ENCODE measurements around the gene ABLIM2.

ABLIM2 gene

DNA sequence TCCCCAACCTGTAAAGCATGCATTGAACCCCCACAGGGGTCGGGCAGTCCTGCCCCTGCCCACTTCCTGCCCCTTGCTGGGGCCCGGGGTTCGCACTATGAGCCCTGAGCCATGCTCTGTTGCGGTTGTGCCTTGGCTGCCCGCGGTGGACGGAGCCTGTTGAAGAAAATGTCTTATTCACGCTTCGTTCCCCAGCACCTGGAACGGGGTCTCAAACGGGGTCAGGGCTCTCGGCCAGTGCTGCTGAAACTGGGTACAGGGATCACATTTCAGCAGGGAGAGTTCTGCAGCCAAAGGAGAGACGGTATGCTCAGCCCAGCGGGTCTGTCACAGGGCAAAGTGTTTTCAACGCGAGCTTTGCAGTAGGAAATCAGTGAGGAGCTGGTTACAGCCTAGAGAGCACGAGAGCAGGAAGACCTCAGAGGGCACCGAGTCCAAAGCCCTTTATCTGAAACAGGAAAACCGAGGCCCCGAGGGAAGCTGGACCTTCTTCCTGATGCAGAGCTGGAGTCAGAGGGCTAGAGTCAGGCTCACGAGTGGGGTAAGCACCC is 172.6 kb downstream of the ABLIM2 start:
- DNase-seq: no peak
- peak; percentile 48 for ATAC-seq
- Mint-ChIP-seq H3K27ac (peak overlapping the region; percentile 71 to 78), H3K4me3 (peak overlapping the region; percentile 53 to 65), H3K27me3 (peaks cover 53% of the 10 kb centered on the region), H3K9me3 (no peaks in the 10 kb centered on the region), H3K4me1 (peaks cover 13% of the 10 kb centered on the region)

DNA sequence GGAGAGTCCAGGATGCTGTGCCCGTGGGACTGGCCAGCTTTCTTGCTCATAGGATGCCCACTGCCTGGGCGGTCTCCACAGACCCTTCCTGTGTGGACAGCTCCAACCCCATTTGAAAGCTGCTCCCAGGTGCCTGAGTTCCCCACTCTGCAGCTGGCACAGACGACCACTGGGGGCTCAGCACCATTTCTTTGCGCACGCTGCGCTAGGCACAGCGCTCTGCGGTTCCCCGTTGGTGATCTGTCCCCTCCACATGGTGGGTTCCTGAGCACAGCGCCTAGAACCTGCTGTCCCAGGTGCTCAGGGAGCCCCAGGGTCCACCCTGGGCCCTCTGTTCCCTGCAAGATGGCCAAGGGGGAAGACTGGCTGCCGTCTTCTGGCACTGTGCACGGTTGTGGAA is 173.5 kb downstream of the ABLIM2 start:
- ATAC-seq (no peak), DNase-seq (no peak)
- no peaks in the 10 kb centered on the region for H3K9me3 Mint-ChIP-seq
- H3K4me3 Mint-ChIP-seq: no peak overlapping the region
- H3K27me3 Mint-ChIP-seq: peaks cover 53% of the 10 kb centered on the region
- H3K4me1 Mint-ChIP-seq: peaks cover 13% of the 10 kb centered on the region
- H3K27ac Mint-ChIP-seq: no peak overlapping the region

DNA sequence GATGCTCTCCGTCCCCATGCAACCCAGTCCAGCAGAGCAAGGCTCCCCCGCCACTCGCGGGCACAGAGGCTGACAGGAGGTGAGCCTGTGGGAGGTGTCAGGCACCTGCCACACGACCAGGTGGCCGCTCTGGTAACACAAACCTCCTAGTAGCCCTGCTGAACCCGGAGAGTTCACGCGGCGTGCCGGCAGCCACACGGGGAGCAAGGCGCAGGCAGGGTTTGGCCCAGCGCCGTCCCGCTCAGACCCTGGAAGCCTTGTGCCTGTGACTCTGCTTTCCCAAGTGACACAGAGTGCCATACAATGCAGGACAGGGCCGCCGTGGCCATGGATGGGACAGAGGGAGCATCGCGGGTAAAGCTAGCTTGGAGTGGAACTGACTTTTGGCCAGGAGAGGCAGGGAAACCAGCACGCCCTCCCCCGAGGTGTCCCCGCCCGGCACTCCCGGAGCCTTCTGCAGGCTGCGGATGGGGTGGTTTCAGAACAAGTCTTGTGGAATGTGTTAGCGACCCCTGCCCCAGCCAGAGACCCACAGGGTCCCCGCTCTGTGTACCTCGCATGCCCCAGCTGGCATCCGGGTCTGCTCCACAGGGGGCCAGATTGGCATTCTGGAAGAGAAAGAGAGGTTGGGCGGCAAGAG is 174.2 kb downstream of the ABLIM2 start:
- Mint-ChIP-seq H3K9me3 (no peaks in the 10 kb centered on the region), H3K27ac (no peak overlapping the region), H3K4me1 (peaks cover 17% of the 10 kb centered on the region)

DNA sequence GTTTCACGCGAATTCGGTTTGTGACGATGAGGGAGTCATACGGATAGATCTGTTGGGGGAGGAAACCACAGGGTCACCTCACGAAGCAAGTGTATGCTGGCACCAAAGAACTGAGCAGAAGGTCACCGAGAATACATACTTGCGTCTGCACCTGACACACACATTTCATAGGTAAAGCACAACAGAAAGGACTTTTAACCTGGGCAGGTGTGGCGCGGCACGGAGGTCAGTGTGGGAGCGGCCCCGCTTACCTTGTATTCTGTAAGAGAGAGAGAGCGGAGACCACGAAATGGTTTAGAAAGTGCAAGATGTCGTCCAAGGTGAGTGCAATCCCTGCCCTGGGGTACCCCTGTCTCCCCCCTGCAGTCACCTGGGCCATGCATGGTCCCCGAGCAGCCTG is 175.3 kb downstream of the ABLIM2 start:
- no peak for ATAC-seq
- Mint-ChIP-seq H3K4me1 (peaks cover 26% of the 10 kb centered on the region), H3K27me3 (peaks cover 53% of the 10 kb centered on the region), H3K27ac (no peak overlapping the region), H3K4me3 (no peak overlapping the region), H3K9me3 (no peaks in the 10 kb centered on the region)
- no peak for DNase-seq

More for the DNA sequence above, 174.2 kb downstream of the ABLIM2 start:
- H3K4me3 Mint-ChIP-seq: no peak overlapping the region
- DNase-seq (no peak), ATAC-seq (no peak)
- H3K27me3 Mint-ChIP-seq: peaks cover 53% of the 10 kb centered on the region

DNA sequence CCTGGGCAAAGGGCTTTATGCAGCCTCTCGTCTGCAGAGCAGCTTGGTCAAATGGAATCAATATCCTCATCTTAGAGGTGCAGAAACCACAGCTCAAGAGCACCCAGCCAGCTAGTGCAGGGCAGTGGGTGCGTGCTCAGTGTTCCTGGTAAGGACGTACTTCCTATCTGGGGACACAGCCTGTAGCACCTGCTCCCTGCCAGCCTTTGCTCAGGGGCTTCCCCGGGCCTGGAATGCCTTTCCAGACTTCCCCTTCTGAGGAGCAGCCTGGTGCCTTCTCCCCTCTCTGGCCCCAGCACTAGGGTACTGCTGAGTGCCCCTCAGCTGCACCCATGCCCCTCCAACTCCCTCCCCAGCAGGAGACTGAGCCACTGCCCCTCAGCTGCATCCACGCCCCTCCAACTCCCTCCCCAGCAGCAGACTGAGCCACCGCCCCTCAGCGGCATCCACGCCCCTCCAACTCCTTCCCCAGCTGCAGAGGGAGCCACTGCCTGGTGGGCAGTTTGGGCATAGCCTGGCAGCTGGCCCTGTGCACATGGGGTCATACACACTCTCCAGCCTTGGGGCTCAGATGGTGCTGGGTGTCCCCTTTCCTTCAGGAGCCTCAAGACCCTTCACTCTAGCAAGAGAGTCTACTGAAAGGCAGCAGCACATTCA is 176.7 kb downstream of the ABLIM2 start:
- Mint-ChIP-seq H3K27me3 (peaks cover 45% of the 10 kb centered on the region), H3K9me3 (no peaks in the 10 kb centered on the region), H3K27ac (no peak overlapping the region), H3K4me3 (no peak overlapping the region), H3K4me1 (peaks cover 31% of the 10 kb centered on the region)
- ATAC-seq (no peak), DNase-seq (no peak)

DNA sequence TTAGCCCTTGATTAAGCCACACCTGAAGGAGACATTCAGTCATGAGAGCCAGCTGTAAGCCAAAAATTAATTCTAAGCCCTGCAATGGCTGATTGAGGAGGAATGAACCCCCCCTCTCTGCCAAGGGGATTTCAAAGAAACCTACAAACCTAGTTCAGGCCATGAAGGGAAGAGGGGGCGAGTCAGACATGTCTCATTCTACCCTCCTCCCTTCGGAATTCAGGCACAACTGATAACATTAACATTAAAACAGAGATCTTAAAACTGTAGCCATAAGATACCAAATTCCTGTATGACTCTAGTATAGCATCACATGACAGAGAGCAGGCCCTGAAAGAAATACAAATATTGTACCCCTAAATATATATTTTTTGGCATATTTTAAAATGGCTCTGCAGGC is 178.6 kb downstream of the ABLIM2 start:
- Mint-ChIP-seq H3K9me3 (no peaks in the 10 kb centered on the region), H3K4me3 (no peak overlapping the region), H3K27ac (no peak overlapping the region), H3K4me1 (peaks cover 18% of the 10 kb centered on the region), H3K27me3 (peaks cover 30% of the 10 kb centered on the region)
- DNase-seq (no peak), ATAC-seq (no peak)

DNA sequence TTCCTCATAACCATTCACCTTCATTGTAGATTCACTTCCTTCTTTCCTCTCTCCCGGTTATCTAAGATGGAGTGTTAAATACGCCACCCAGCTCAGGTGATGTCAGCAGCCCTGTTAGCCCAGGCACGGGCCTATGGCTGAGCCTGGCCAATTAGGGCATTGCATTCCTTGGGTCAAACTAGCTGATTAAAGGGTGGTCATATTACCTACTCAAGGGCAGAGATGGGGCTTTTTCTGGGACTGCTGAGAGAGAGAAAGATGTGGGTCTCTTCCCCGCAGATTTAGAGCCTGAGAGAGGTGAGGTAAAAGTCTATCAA is 179.0 kb downstream of the ABLIM2 start:
- peaks cover 18% of the 10 kb centered on the region for H3K4me1 Mint-ChIP-seq

DNA sequence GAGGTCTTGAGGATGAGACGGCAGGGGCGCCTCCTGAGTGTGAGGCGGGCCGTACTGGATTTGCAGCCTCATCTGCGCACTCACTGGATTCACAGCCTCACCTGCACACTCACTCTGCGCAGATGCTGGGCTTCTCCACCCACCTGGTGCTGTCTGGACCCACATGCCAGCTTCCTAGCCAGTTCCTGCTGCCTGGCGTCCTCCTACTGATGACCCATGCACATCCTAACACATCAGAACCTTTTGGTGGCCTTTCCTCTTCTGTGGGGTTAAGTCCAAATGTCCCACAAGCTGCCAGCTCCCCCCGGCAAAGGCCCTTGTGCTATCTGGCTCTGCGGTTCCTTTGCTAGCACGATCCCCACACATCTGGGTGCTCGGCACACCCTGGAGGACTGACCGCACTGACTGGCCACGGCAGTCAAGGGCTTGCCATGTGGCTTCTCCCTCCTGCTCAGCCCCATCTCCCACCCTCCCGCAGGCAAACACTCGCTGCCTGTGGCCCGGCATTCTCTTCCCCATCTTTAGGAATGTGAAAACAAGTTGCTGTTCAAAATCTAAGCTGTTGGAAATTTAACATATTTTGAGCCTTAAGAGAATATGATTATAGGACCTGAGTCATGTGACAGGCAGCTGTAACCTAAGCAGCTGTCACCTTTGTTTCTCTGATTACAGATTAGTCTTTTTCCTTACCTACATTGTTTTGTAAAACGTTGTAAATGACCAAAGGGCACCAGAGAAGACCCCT is 179.5 kb downstream of the ABLIM2 start:
- Mint-ChIP-seq H3K4me3 (no peak overlapping the region), H3K27ac (no peak overlapping the region), H3K9me3 (no peaks in the 10 kb centered on the region), H3K27me3 (peaks cover 21% of the 10 kb centered on the region), H3K4me1 (peaks cover 18% of the 10 kb centered on the region)
- no peak for DNase-seq
- ATAC-seq: no peak

More for the DNA sequence above, 179.0 kb downstream of the ABLIM2 start:
- Mint-ChIP-seq H3K4me3 (no peak overlapping the region), H3K27me3 (peaks cover 26% of the 10 kb centered on the region), H3K9me3 (no peaks in the 10 kb centered on the region), H3K27ac (peak overlapping the region in 1 of 2 donors; percentile 14)
- ATAC-seq (no peak), DNase-seq (no peak)

DNA sequence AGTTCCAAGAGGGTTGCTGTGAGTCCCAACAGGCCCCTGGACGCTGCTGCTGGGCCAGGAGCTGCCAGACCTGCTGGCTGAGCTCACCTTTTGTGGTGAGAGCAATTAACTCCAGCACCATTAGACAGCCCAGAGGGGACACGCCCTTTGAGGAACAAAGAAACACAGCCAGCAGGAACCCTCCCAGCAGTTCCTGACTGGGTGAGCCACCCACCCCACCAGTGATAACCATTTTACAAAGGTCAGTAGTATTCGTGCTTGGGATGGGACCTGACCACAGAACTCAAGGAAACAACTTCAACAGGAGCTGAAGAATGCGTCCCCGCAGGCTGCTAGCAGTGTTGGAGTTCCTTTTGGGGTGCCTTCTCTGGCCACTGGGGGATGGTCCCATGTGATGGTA is 180.1 kb downstream of the ABLIM2 start:
- peaks cover 21% of the 10 kb centered on the region for H3K4me1 Mint-ChIP-seq
- H3K27me3 Mint-ChIP-seq: peaks cover 15% of the 10 kb centered on the region
- no peaks in the 10 kb centered on the region for H3K9me3 Mint-ChIP-seq
- DNase-seq (no peak), ATAC-seq (no peak)
- H3K27ac Mint-ChIP-seq: no peak overlapping the region
- no peak overlapping the region for H3K4me3 Mint-ChIP-seq

DNA sequence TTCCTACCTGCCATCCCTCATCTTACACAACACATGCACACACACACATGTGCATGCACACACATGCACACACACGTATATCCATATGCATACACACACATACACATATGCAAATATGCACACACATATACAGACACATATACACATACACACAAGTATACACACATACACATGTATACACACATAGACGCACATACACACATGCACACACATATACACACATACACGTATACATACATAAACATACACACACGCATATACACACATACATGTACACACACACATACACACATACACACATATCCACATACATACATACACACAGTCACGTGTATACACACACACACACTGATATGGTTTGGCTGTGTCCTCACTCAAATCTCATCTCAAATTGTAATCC is 182.0 kb downstream of the ABLIM2 start:
- DNase-seq (no peak), ATAC-seq (no peak)
- H3K9me3 Mint-ChIP-seq: no peaks in the 10 kb centered on the region
- no peak overlapping the region for H3K27ac Mint-ChIP-seq
- no peak overlapping the region for H3K4me3 Mint-ChIP-seq
- H3K4me1 Mint-ChIP-seq: peaks cover 39% of the 10 kb centered on the region
- H3K27me3 Mint-ChIP-seq: no peaks in the 10 kb centered on the region

DNA sequence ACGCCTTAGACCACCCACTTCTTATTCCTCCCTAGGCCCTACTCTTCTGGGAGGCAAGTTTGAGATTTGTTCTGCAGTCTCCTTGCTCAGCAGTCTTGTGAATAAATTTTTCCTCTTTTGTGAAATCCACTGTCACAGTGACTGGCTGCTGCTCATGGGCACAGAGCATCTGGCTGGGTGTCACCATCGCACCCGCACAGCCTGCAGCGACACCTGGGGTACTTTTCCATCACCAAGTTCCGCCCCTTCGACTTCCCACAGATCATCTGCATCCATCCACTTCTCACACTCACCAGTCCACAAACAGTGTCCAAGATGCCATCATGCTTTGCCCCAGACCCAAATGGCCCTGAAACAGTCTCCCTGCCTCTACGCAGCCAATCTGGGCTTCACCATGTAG is 182.6 kb downstream of the ABLIM2 start:
- no peak for DNase-seq
- H3K27me3 Mint-ChIP-seq: no peaks in the 10 kb centered on the region
- H3K4me3 Mint-ChIP-seq: no peak overlapping the region
- ATAC-seq: no peak
- H3K27ac Mint-ChIP-seq: peak overlapping the region in 1 of 2 donors; percentile 28
- H3K9me3 Mint-ChIP-seq: no peaks in the 10 kb centered on the region
- peaks cover 45% of the 10 kb centered on the region for H3K4me1 Mint-ChIP-seq

DNA sequence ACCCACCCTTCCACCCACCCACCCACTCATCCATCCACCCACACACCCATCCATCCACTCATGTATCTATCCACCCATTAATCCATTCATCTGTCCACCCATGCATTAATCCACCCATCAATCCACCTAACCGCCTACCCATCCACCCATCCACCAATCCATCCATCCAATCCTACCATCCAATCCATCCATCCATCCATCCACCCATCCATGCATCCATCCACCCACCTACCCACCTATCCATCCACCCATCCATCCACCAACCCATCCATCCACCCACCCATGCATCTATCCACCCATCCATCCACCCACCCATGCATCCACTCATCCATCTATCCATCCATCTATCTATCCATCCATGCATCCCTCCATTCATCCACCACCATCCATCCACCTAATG is 184.2 kb downstream of the ABLIM2 start:
- H3K27me3 Mint-ChIP-seq: no peaks in the 10 kb centered on the region
- H3K27ac Mint-ChIP-seq: no peak overlapping the region
- H3K4me1 Mint-ChIP-seq: peaks cover 57% of the 10 kb centered on the region
- no peak for DNase-seq
- H3K4me3 Mint-ChIP-seq: no peak overlapping the region
- no peaks in the 10 kb centered on the region for H3K9me3 Mint-ChIP-seq
- no peak for ATAC-seq

DNA sequence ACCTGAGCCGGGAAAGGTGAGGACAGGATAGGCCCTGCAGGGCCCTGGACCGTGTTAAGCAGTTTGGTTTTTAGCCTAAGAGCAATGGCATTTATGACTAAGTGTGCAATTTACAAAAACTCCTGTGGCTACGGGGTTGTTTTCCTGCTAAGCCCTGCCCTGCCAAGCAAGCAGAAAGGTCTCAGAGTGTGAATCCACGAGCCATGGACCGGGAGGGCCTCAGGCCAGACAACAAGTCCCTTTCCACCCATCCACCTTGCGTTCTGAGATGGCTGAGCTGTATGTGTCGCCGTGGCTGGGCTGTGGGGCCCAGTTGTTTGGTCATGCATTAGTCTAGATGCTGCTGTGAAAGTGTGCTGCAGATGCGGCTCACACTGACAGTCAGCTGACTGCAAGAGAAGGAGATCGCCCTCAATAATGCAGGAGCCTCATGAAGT is 185.1 kb downstream of the ABLIM2 start:
- no peak for ATAC-seq
- H3K4me3 Mint-ChIP-seq: no peak overlapping the region
- peaks cover 58% of the 10 kb centered on the region for H3K4me1 Mint-ChIP-seq
- no peak overlapping the region for H3K27ac Mint-ChIP-seq
- no peaks in the 10 kb centered on the region for H3K9me3 Mint-ChIP-seq
- H3K27me3 Mint-ChIP-seq: no peaks in the 10 kb centered on the region
- no peak for DNase-seq

DNA sequence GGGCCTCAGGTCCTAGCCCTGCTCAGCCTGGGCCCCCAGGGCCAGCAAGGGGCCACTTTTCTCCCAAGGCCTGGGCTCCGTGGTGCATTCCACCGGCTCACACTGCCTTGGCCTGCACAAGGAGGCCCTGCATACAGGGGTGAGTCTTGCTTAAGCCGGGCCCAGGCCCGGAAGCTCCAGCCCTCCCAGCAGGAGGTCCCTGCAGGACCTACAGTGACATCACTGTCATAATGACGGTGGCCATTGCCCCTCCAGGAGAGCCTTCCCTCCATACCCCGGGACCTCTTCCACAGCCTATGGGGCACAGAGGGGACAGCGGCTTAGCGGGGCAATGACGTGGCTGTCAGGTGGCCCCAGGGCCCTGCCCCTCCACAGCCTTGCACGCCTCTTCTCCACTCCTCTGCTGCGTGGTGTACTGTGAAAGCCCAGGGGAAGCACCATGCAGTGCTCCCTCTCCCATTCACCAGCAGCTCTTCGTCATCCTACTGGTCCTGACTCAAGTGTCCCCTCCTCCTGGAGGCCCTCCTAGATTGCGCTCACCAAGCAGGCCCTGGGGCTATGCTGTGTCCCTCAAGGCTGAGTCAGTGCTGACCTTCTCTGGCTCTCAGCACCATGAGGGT is 186.6 kb downstream of the ABLIM2 start:
- H3K4me3 Mint-ChIP-seq: peak overlapping the region; percentile 94 to 96
- no peaks in the 10 kb centered on the region for H3K9me3 Mint-ChIP-seq
- H3K27ac Mint-ChIP-seq: peak overlapping the region; percentile 62 to 75
- ATAC-seq (no peak), DNase-seq (no peak)
- H3K4me1 Mint-ChIP-seq: peaks cover 66% of the 10 kb centered on the region
- H3K27me3 Mint-ChIP-seq: peaks cover 3% of the 10 kb centered on the region

DNA sequence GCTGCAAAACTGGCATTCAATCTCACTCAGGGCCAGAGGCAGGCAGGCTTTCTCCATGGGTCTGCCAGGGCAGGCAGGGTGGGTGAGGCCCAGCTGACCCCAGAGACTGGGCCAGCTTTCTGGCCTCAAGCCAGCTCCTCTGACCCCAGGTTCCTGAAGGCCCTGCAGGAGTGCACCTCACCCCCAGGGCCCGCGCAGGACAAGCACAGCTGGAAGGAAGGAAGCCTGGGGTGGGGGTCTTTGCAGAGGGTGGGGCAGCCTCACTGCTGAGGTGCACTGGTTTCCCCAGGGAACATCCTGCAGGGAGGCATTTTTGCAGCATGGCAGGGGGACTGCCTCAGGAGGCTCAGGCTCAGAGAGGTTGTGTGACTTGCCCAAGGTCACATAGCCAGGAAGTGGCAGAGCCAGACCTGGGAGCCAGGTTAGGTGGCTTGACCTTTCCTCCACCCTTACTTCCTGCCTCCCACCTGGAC is 187.4 kb downstream of the ABLIM2 start:
- DNase-seq: no peak
- Mint-ChIP-seq H3K4me1 (peaks cover 69% of the 10 kb centered on the region), H3K4me3 (peak overlapping the region; percentile 94 to 96), H3K9me3 (no peaks in the 10 kb centered on the region), H3K27ac (peak overlapping the region; percentile 98 to 100), H3K27me3 (peaks cover 7% of the 10 kb centered on the region)
- no peak for ATAC-seq

All from stimulated activated naive CD8-positive, alpha-beta T cell treated with anti-CD3 and anti-CD28 coated beads, Interleukin-15, amount 100 ng/mL, for 72 hours (primary cell).